ENCODE measurements around the gene RPS3.

Gene RPS3

DNA sequence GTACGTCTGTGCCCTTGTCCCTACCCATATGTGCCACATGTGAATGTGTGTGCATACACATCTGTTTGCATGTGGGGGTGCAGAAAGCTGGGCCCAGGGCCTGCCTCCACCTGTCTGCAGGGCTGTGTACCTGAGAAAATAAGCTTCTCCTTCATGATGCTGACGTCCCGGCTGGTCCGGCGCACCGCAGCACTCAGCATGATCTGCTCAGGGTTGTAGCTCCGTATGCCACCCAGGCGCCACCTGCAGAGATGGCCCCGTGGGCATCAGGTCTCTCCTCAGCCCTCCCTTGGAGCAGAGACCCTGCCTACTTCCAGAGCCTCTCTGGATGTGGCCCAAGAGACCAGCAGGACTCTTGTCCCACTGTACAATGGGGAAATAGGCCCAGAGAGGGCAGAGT is 37.5 kb downstream of the RPS3 start:
- DNase-seq, result no peak

DNA sequence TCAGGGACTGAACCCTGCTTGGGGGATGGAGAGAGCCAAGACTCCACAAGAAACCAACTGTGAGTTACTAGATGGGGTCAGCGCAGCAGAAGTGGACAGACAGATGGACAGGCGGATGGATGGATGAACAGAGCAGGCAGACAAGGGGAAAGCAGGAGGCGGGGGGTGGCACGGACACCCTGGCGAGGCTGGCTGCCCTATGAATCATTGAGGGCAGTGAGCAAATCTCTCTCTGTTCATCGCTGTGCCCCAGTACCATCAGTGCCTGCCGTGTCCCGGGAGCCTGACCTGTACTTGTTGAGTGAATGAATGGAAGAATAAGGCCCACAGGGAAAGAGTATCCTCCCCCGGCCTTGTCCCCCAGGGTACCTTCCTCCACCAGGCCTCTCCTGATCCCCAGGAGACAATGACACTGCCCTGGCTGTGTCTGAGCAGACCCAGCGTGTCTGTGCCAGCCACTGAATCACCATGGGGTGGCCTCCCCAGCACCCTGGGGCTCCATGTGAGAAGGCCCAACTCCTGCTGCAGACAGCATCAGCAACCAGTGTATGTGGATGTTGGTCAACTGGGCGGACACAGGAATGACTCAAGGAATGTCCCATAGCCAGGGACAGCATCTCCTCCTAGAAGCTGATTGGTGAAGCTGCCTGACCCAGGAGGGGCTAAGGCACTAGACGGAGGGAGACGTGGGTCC is 38.8 kb downstream of the RPS3 start:
- DNase-seq, result no peak

DNA sequence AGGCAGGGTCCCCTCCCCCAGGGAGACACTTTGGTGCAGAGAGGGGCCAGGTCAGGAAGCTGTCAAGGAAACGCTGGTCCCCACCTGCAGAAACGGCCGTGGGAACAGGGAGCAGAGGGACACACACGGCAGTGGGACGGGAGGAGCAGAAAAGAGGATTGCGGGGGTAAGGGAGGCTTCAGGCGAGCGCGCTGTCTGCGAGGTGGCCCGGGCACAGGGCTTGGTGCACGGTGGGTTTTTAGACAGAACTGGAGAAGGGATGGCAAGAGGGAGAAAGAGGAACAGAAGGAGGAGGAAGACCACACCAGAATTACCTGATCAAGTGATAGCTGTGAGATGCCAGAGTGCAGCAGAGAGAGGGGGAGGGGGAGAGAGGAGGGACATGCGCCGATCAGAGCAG is 39.7 kb downstream of the RPS3 start:
- DNase-seq, result no peak

DNA sequence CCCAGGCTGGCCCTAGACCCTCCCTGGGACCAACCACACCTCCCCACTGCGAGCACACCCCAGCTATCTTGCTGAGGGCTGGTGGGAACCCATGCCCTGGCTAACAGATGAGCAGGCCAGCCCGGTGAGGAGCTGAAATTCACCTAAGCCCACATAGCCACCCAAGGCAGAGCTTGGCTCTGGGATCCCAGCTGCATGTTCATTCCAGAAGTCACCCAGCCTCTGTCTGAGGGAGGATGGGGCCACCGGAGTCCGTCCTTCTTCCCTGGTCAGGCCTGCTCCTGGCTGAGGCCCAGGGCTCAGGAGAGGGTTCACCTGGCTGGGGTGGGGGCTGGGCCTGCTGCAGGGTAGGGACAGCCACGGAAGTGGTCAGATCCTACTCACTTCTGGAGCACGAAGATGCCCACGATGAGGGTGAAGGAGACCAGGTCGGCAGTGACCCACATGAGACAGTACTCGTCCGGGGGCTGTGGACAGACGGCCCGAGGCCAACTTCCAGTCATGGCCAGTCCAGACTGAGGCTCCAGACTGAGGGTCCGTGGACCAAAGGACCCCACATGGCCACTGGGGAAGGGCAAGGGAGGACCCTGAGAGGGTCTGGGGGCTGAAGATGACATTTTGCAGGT is 40.3 kb downstream of the RPS3 start:
- DNase-seq, result no peak

DNA sequence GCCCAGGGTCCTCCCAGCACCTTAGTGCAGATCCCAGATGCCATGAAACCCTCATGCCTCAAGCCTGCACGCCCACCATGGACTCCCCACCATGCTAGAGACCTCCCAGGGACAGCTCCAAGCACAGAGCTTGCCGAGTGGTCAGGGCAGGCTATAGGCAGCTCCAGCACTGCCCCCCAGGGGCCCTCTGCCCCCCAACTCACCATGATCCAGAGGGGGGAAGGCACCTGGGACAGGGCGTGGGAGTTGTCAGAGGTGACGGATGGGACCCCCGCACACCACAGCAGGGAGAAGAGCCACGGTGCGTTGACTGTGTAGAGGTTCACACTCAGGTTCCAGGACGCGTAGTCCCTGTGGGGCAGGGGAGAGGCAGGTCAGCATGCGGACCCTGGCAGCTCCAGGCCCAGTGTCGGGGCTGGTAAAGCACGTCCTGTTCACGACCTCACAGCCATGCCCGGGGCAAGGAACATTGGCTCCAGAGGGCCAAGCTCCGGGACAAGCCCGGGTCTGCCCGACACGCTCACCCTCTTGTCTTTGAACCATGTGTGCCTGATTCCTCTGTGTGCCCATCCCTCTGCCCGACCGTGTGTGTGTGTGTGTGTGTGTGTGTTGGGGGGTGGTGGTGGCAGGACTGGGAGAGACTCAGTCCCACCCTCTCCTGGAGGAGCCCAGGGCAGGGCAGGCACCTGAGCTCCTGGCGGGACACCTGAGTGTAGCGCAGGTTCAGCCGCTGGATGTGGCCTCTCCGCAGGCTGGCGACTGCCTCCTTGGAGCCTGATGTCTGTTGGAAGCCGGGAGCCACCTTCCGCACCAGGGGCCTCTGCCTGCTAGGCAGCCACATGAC is 41.9 kb downstream of the RPS3 start:
- no peak for DNase-seq

DNA sequence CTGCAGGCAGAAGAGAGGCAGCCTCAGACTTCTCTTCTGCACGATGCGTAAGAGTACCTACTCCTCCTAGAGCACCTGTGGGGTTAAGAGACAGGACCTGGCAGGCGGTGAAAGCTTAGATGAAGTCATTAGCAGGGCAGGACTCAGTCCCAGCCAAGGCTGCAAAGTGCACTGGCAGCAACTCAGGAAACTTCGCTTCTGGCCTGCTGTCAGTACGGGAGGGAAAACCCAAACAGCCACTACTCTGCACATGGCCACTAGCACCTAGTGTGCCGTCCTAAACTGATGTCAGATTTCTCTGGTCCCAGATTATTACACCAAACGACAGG is 42.5 kb downstream of the RPS3 start:
- no peak for DNase-seq

DNA sequence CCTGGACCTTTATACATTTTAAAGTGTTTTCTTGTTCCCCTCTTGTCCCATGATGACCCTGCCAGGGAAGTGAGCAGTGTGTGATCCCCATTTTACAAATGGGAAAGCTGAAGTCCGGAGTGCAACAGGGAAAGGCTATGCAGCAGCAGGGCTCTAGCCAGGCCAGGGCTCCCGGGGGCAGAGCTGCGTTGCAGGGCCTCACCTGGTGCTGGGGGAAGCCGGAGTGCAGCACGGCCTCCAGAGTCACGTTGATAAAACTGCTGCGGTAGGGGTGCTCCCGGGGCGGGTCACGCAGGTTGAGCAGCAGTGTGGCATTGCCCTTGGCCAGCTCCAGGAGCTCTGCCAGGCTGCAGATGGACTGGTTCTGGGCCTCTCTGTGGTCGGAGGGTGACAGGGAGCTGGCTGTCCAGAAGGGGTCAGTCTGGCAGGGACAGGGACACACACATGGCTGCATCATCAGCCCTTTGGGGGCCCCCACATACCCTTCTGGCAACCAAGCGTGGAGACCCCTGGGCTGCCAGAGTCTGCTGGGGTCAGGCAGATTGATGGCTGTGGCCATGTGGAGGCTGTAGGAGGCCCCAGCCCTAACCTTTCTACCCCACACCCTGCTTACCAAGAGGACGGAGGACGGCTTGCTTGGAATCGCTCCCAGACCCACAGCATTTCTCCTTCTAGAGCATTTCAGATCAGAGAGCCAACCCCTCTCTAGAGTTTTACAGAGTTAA is 43.0 kb downstream of the RPS3 start:
- no peak for DNase-seq

DNA sequence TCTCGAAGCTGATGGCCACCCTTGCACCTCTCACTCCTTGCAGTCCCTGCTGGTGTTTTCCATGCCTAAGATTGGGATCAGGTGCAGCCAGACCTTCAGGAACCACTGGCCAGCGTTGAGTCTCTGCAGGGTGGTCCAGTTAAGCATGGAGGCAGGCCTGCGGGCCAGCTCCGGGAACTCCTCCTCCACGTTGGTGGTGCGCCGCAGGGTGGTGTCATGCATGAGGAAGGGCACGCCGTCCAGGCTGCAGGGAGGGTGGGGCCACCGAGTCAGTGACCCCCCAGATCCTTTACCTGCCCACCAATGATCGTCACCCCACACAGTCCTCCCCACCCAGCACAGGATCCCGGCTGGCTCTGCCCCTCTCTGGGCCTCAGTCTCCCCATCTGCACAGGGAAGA is 43.7 kb downstream of the RPS3 start:
- DNase-seq, result no peak

DNA sequence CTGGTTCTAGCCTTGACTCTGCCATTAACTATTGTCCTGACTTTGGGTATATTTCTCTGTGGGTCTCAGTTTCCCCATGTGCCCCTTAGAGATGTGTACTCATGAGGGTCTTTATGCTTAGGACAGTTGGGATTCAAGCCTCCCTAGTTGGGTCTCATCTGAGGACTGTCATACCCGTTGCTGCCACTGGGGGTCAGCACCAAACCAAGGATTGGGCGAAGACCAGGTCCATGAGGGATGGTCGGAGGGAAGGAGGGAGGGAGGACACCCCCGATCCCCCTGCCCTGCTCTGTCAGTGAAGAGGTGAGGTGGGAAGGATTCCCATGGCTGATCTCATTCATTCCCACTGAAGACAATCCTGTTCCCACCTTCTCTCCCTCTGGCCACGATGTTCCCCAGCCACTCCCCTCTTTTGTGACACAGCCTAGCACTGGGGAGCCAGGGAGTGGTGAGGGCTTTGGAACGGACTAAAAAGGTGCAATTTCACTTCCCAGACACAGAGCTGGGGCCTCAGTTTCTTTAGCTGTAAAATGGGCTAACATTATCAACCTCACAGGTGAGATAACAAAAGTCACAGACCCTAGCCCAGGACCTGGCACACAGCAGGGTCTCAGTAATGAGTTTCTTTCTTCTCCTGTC is 46.1 kb downstream of the RPS3 start:
- no peak for DNase-seq

DNA sequence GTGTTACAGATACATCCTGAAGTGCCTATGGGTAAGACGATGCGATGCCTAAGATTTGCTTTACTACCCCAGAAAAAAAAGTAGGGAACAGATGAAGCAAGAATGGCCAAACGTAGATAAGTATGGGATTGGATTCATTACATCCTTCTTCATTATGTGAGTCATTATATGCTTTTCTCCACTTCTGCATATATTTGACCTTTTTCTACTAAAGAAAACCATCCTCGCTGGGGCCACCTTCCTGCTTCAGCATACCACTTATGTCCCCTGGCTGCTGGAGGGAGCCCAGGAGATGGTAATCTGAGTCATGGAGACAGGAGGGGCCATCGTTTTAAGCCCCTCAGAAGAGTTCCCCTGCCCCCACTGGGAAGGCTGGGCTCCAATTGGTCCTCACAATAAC is 48.1 kb downstream of the RPS3 start:
- no peak for DNase-seq

DNA sequence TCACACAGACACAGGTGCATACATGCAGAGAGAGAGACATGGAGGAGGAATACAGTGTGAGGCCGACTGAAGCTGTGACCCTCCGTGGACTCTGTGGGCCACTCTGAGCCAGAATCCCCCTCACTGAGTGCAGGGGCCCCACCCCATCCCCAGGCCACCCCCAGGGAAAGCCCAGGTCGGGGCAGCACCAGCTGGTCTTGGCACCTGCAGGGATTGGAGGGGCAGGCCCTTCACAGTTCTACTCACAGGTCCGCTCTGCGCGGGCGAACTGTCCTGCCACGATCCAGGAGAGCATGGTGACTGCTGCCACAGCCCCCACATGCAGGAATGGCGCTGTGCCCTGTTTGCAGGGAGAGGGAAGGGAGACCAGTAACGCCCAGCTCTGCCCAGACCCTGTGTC is 50.0 kb downstream of the RPS3 start:
- no peak for DNase-seq

DNA sequence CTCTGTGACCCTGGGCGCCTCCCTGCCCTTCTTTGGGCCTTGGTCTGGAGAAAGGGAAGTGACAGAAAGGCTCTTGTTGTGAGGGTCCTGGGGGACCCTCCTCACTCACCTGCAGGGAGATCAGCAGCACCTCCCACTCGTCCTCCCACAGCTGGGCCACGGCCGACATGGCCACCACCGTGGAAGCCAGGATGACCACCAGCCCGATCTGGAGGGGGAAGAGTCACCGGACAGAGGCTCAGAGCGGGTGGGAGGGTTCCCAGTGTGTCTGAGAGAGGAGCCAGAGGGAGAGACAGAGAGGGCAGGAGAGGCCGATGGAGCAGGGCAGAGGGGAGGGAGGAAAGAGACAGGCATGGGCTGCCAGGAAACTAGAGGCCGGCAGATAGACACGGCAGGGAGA is 50.5 kb downstream of the RPS3 start:
- no peak for DNase-seq

DNA sequence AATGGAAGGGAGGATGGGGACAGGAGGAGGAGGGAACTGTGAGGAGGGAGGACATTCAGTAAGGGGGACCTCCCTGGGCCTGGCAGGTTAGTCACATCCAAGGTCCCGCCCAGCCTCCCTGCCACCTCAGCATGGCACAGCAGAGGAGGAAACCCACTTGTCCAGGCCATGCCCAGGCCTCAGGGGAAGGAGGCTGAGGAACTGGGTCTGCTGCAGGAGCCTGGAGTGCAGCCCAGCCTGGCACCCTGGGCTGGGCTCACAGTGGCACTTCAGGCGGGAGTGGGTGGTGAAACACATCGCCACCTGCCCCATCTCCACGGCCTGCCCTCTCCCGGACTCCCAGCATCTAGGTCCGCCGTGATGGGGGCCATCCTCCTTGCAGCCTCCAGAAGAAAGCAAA is 50.9 kb downstream of the RPS3 start:
- no peak for DNase-seq

DNA sequence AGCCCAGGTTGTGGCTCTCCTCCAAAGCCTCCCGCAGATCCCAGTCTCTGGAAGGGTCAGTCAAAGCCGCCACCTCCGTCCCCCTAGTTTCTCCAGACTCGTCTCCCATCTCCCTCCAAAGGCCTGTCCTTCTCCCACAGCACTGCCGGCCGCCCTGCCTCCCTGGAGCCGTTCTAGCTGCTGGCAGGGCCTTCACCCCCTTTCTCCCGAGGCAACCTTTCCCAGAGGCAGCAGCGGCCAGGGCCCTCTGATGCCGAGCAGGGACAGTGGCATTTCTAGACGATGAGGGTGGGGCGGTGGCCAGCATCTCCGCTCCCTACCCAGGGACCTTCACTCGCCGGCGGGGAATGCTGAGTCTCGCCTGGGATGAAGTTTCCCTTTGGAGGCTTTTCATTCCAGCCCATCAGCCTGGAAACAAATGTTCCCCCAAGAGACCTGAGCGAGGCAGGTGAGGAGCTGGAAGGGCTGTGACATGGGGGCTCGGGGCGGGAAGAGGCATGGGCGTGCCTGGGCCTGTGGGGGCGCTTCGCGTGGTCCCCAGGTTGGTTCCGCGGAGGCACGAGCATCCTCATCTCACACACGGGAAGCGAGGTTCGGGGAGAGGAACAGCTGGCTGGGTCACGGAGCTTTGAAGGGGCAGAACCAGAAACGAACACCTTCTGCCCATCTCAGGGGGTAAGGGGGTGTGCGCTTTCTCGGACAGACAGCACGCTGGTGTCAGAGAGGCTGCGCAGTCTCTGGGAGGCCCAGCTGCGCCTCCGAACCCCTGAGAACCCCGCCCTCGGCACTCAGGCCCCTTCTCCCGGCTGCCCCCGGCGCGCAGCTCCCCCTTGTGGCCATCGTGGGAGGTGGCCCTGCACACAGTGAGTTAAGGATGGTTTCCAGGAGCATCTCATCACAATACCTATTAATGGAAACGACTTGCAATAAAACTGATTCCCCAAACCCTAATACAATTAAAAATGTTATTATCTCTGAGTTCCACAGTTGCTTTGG is 51.8 kb downstream of the RPS3 start:
- DNase-seq, result no peak

DNA sequence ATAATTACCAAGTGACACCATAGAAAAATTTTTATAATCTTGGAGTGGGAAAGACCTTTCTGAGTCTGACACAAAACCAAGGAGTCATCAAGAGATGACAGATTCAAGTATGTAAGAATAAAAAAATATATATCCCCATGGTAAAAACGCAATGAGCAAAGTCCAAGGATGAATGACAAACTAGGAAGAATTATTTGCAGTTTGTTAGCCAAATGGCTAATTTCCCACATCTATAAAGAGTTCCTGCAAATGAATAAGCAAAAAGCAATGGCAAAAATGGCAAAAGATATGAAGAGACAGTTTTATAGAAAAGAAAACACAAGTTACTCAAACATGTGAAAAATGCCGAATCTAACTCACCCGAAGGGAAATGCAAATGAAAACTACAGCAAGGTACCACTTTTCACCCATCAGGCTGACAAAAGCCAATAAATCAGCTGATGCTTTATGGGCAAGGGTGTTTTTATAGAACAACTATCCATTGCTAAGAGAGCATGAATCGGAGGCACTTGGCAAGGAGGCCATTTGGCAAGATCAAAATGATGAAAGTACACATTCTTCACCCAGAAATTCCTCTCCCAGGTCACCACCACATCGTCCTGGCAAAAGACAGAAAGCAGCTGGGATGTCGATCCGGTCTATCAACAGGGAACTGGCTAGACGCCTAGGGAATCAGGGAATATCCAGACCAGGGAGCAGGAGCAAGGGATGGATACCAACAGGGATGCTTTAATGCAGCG is 54.8 kb downstream of the RPS3 start:
- DNase-seq, result no peak

DNA sequence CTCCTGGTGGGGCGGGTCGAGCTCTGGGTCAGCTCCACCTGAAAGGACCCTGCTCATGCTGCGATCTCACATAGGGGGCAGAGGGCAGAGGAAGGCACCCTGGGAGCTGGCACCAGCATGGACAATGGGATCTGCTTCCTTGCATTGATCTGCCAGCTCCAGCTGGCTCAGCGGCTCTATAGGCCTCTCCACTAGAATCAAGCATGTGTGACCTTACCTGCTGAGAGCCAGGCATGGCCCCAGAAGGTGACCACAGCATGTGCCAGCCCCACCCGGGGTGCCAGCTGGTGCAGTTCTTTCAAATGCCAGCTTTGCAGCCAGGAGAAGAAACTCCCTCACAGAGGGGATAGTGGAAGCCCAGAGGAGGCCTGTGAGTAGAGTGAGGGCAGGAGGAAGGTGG is 55.7 kb downstream of the RPS3 start:
- no peak for DNase-seq
